Measurements from ENCODE around the gene MRPL11. TPM values are rescaled to one million over a fixed set of nuclear protein-coding genes. Genes with fewer than 3 reads are reported as not detected.

MRPL11 gene
- total RNA-seq, 3 donors from 2014 or later (not counting 1 experiment from before 2014, with no cell fraction given): 20.7 to 24.2 (median 23.9) TPM

GRCh38 chr11:66462010-66462409, 23.4 kb upstream of the MRPL11 start:
- H3K36me3 Mint-ChIP-seq: no peaks in the 10 kb centered on the region
- no peaks in the 10 kb centered on the region for H3K27me3 Mint-ChIP-seq (ENCODE audit: low read depth in 2 of 2)
- no peak for DNase-seq

DNA sequence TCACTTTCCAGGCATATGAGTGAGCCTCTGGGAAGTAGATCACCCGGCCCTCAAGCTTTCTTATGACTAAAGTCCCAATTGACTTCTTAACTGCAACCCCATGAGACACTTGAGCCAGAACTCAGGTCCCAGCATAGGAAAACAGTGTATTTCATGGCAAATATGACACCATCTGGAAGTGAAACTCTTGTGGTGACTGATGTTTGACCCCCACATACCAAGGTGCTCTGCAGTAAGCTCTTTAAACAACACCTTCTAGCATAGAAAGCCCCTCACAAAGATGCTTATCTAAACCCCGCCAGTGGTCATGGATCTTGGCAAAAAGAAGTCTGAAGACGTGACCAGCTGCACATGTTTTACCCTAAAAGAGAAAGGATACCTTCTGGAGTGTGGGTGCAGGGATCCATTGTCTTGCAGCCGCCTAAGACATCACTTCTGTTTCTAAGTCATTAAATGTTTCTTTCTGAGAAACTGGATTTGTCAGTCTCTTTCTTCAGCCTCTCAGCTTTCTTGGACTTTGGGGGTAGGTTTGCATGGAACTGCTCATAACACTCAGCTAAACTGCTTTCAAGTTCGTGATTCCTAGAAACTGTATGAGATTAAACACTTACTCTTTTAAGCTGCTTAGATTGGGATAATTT, 20.6 kb upstream of the MRPL11 start:
- Histone ChIP-seq H3K27ac (ENCODE audit: low read length) (no peak overlapping the region), H3K9me3 (ENCODE audit: control insufficient read depth, insufficient read depth, low read length) (no peaks in the 10 kb centered on the region), H3K27me3 (ENCODE audit: control insufficient read depth, insufficient read depth, low read length) (no peaks in the 10 kb centered on the region), H3K4me3 (ENCODE audit: low read length) (no peak overlapping the region), H3K4me1 (ENCODE audit: control insufficient read depth, insufficient read depth, low read length) (peaks cover 11% of the 10 kb centered on the region), H3K36me3 (ENCODE audit: control insufficient read depth, insufficient read depth, low read length) (no peaks in the 10 kb centered on the region)
- intact Hi-C loops (cut with micrococcal nuclease): no loop called here
- 66% methylated on average over 5 of the region's 5 CpGs for WGBS (ENCODE audit: insufficient coverage)
- H3K9me3 Mint-ChIP-seq: no peaks in the 10 kb centered on the region
- no peak overlapping the region for H3K27ac Mint-ChIP-seq
- TF ChIP-seq, protein P1, sequence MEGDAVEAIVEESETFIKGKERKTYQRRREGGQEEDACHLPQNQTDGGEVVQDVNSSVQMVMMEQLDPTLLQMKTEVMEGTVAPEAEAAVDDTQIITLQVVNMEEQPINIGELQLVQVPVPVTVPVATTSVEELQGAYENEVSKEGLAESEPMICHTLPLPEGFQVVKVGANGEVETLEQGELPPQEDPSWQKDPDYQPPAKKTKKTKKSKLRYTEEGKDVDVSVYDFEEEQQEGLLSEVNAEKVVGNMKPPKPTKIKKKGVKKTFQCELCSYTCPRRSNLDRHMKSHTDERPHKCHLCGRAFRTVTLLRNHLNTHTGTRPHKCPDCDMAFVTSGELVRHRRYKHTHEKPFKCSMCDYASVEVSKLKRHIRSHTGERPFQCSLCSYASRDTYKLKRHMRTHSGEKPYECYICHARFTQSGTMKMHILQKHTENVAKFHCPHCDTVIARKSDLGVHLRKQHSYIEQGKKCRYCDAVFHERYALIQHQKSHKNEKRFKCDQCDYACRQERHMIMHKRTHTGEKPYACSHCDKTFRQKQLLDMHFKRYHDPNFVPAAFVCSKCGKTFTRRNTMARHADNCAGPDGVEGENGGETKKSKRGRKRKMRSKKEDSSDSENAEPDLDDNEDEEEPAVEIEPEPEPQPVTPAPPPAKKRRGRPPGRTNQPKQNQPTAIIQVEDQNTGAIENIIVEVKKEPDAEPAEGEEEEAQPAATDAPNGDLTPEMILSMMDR (IDR thresholded peaks at IDR 0.05): no peak
- H3K36me3 Mint-ChIP-seq: no peaks in the 10 kb centered on the region
- H3K4me1 Mint-ChIP-seq: peaks cover 11 to 12% of the 10 kb centered on the region in 2 donors
- no peak for ATAC-seq
- DNase-seq: no peak
- no peak overlapping the region for H3K4me3 Mint-ChIP-seq
- H3K27me3 Mint-ChIP-seq (ENCODE audit: low read depth in 2 of 2): peaks cover 0 to 4% of the 10 kb centered on the region in 2 donors

More at GRCh38 chr11:66462010-66462409, 23.4 kb upstream of the MRPL11 start:
- H3K9me3 ChIP-seq (ENCODE audit: control insufficient read depth, insufficient read depth, low read length): no peaks in the 10 kb centered on the region
- H3K4me3 Mint-ChIP-seq: no peak overlapping the region
- intact Hi-C loops (cut with micrococcal nuclease): no loop called here
- H3K27ac ChIP-seq (ENCODE audit: low read length): no peak overlapping the region
- no peaks in the 10 kb centered on the region for H3K9me3 Mint-ChIP-seq
- peaks cover 21% of the 10 kb centered on the region for H3K4me1 ChIP-seq (ENCODE audit: control insufficient read depth, insufficient read depth, low read length)
- H3K27me3 ChIP-seq (ENCODE audit: control insufficient read depth, insufficient read depth, low read length): no peaks in the 10 kb centered on the region
- no peak for ATAC-seq
- no peak overlapping the region for H3K27ac Mint-ChIP-seq
- peaks cover 8 to 14% of the 10 kb centered on the region in 2 donors for H3K4me1 Mint-ChIP-seq
- H3K36me3 ChIP-seq (ENCODE audit: control insufficient read depth, insufficient read depth, low read length): no peaks in the 10 kb centered on the region
- no peak overlapping the region for H3K4me3 ChIP-seq (ENCODE audit: low read length)
- TF ChIP-seq, protein P1 (IDR thresholded peaks at IDR 0.05): no peak

GRCh38 chr11:66457826-66458225, 19.2 kb upstream of the MRPL11 start:
- Histone ChIP-seq H3K9me3 (ENCODE audit: control insufficient read depth, insufficient read depth, low read length) (no peaks in the 10 kb centered on the region), H3K27ac (ENCODE audit: low read length) (no peak overlapping the region), H3K27me3 (ENCODE audit: control insufficient read depth, insufficient read depth, low read length) (no peaks in the 10 kb centered on the region), H3K36me3 (ENCODE audit: control insufficient read depth, insufficient read depth, low read length) (no peaks in the 10 kb centered on the region), H3K4me3 (ENCODE audit: low read length) (no peak overlapping the region), H3K4me1 (ENCODE audit: control insufficient read depth, insufficient read depth, low read length) (peaks cover 17% of the 10 kb centered on the region)
- TF ChIP-seq, protein P1 (IDR thresholded peaks at IDR 0.05): no peak
- Mint-ChIP-seq H3K36me3 (no peaks in the 10 kb centered on the region), H3K9me3 (no peaks in the 10 kb centered on the region), H3K4me1 (peaks cover 18% of the 10 kb centered on the region in 2 donors), H3K27ac (no peak overlapping the region), H3K27me3 (ENCODE audit: low read depth in 2 of 2) (peaks cover 0 to 4% of the 10 kb centered on the region in 2 donors), H3K4me3 (no peak overlapping the region)
- no peak for DNase-seq
- ATAC-seq: no peak
- 60% methylated on average over 5 of the region's 6 CpGs for WGBS (ENCODE audit: insufficient coverage)
- intact Hi-C loops (cut with micrococcal nuclease): no loop called here

DNA sequence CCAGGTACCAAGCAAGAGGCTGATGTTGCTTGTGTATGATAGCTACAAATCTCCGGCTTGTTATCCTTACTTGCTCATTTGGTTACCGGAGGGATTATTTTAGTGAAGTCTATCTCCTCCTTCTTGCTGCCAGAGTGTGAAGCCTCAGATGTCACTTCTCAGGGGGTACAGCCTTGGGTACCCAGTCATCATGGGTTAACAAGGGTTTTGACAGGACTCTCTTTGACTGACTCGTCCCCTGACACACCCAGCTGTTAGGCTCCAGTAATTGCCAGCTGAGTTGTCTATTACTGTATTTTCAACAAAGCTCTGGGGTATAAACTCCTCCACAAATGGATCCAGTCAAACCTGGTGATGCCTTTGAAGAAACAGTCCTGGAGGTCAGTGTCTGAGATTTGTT, 16.2 kb upstream of the MRPL11 start:
- WGBS (ENCODE audit: insufficient coverage): 64% methylated on average over 3 of the region's 3 CpGs
- Histone ChIP-seq H3K36me3 (ENCODE audit: control insufficient read depth, insufficient read depth, low read length) (no peaks in the 10 kb centered on the region), H3K27ac (ENCODE audit: low read length) (no peak overlapping the region), H3K4me3 (ENCODE audit: low read length) (no peak overlapping the region), H3K27me3 (ENCODE audit: control insufficient read depth, insufficient read depth, low read length) (no peaks in the 10 kb centered on the region), H3K4me1 (ENCODE audit: control insufficient read depth, insufficient read depth, low read length) (peaks cover 17% of the 10 kb centered on the region), H3K9me3 (ENCODE audit: control insufficient read depth, insufficient read depth, low read length) (no peaks in the 10 kb centered on the region)
- Mint-ChIP-seq H3K9me3 (no peaks in the 10 kb centered on the region), H3K4me1 (peaks cover 18% of the 10 kb centered on the region in 2 donors), H3K4me3 (no peak overlapping the region), H3K27me3 (ENCODE audit: low read depth in 2 of 2) (peaks cover 0 to 14% of the 10 kb centered on the region in 2 donors), H3K27ac (no peak overlapping the region), H3K36me3 (no peaks in the 10 kb centered on the region)
- ATAC-seq (no peak), DNase-seq (no peak)
- TF ChIP-seq, protein P1 (IDR thresholded peaks at IDR 0.05): no peak
- intact Hi-C loops (cut with micrococcal nuclease): no loop called here

All from natural killer cell (primary cell).